Measurements from ENCODE around the gene HASPIN.

The HASPIN gene

GRCh38 chr17:3723556-3724377 is at the start of gene HASPIN:
HASPIN (plus strand) TSS chr17:3723903; CDS start chr17:3723936, 33 bp downstream.
- peak; percentile 86 to 87 for DNase-seq (ENCODE audit: low read depth in 2 of 2)

GRCh38 chr17:3675886-3676285 is 47.8 kb upstream of the HASPIN start:
- DNase-seq (ENCODE audit: low read depth in 2 of 2), result no peak

GRCh38 chr17:3678095-3678820 is 45.4 kb upstream of the HASPIN start:
- no peak for DNase-seq (ENCODE audit: low read depth in 2 of 2)

GRCh38 chr17:3678821-3679530 is 44.7 kb upstream of the HASPIN start:
- DNase-seq (ENCODE audit: low read depth in 2 of 2), result no peak

- DNase-seq (ENCODE audit: low read depth in 2 of 2), result no peak
These were observed 44.1 kb upstream of the HASPIN start for GRCh38 chr17:3679531-3680126.

- DNase-seq (ENCODE audit: low read depth in 2 of 2), result no peak
These were observed 42.6 kb upstream of the HASPIN start for GRCh38 chr17:3681057-3681456.

- DNase-seq (ENCODE audit: low read depth in 2 of 2), result no peak
These were observed 42.1 kb upstream of the HASPIN start for GRCh38 chr17:3681565-3681964.

GRCh38 chr17:3682033-3682432 is 41.7 kb upstream of the HASPIN start:
- DNase-seq (ENCODE audit: low read depth in 2 of 2), result no peak

GRCh38 chr17:3683054-3683511 is 40.6 kb upstream of the HASPIN start:
- peak in 1 of 2 donors; percentile 30 for DNase-seq (ENCODE audit: low read depth in 2 of 2)

GRCh38 chr17:3685174-3685573 is 38.5 kb upstream of the HASPIN start:
- DNase-seq (ENCODE audit: low read depth in 2 of 2), result no peak

GRCh38 chr17:3688027-3688553 is 35.6 kb upstream of the HASPIN start:
- DNase-seq (ENCODE audit: low read depth in 2 of 2), result no peak

- DNase-seq (ENCODE audit: low read depth in 2 of 2), result no peak
These were observed 34.8 kb upstream of the HASPIN start for GRCh38 chr17:3688852-3689261.

GRCh38 chr17:3689262-3690093 is 34.2 kb upstream of the HASPIN start:
- no peak for DNase-seq (ENCODE audit: low read depth in 2 of 2)

GRCh38 chr17:3690094-3690715 is 33.5 kb upstream of the HASPIN start:
- no peak for DNase-seq (ENCODE audit: low read depth in 2 of 2)

- DNase-seq (ENCODE audit: low read depth in 2 of 2), result no peak
These were observed 32.1 kb upstream of the HASPIN start for GRCh38 chr17:3691617-3692067.

- no peak for DNase-seq (ENCODE audit: low read depth in 2 of 2)
These were observed 31.4 kb upstream of the HASPIN start for GRCh38 chr17:3692346-3692745.

- DNase-seq (ENCODE audit: low read depth in 2 of 2), result no peak
These were observed 30.6 kb upstream of the HASPIN start for GRCh38 chr17:3693141-3693540.

GRCh38 chr17:3693829-3694231 is 29.9 kb upstream of the HASPIN start:
- no peak for DNase-seq (ENCODE audit: low read depth in 2 of 2)

- DNase-seq (ENCODE audit: low read depth in 2 of 2), result no peak
These were observed 28.5 kb upstream of the HASPIN start for GRCh38 chr17:3695129-3695722.

Measured in stimulated activated CD4-positive, alpha-beta T cell treated with anti-CD3 and anti-CD28 coated beads, Interleukin-1b, Interleukin-23, amount 100 ng/mL, for 1 hour (primary cell).